Left ventricle myocardium superior (tissue), 1 donor: Measurements from ENCODE around the gene PIAS2. TPM values are rescaled to one million over a fixed set of nuclear protein-coding genes. Genes with fewer than 3 reads are reported as not detected.
A peak's percentile ranks its signal among the peaks of the same experiment; 100 is the strongest.
"Not testable (repeated sequence)": the region's sequence is repeated elsewhere in the genome, so short reads cannot be mapped to it uniquely, and the experiment has no call there.

Source experiments
- ATAC-seq: fragments of 200-7000 bp; cut with Tn5 transposase; one replicate; pipeline ENCODE4 v1.9.1; 2020; ENCODE audit warnings: mild to moderate bottlenecking, moderate library complexity
- DNase-seq: peaks from one replicate; pipeline ENCODE4 v3.0.0-alpha.2; 2020
- intact Hi-C: fragments of 100-400 bp; cut with micrococcal nuclease; formaldehyde crosslinking; loops from one replicate; pipeline ENCODE4 v1.11.0; 2022
- total RNA-seq: library from RNA; stranded (reverse); fragmentation: NEBNext Ultra II Directional; extraction: Animal tissue kit (Norgen Biotek cat#: 25700); gene quantifications from one replicate; pipeline ENCODE4 v1.2.1, GENCODE V29; 2021
- donor health status: DM: no; HTN: yes; CAD: no; lungs with severe emphysema.

The PIAS2 gene
- total RNA-seq, 1 donor from 2014 or later = 29.6 TPM

DNA sequence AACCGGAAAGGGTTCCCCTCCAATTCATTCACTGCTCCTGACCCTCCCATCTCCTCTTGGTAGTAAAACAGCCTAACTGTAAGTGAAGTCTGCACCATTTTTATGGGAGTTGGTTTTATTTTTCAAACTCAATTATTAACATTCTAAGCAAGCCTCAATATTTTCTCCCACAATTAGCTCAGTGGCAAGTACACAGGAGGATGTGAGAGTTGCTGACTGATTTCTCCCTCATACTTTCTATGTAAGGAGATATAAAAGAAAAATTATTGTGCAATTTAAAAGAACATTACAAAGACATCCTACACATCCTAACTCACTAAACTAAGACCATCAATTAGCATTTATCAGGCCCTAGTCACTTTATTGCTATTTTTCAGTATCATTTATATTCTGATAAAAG is 73.9 kb downstream of the PIAS2 start:
- DNase-seq = no peak
- no peak for ATAC-seq
- intact Hi-C loops = no loop called here

DNA sequence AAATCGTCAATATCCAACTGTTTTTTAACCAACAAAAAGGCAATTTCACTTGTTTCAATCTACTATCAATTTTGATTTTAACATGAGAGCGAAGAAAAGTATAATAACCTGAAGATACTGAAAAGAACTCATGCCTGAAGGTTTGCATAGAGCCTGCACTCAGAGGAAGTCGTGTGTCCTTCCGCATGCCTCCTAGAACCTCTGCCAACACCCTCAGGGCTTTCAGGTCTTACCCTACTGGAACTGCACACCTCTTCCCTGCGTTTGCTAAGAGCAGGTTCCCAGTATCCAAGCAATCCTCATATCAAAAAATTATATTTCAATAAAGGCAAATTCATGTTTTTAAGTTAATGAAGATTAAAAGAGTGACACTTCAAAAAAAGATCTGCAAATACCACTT is 74.7 kb downstream of the PIAS2 start:
- DNase-seq (no peak), ATAC-seq (no peak)
- intact Hi-C loops = no loop called here

GRCh38 chr18:46833899-46834298 is 83.4 kb downstream of the PIAS2 start:
- ATAC-seq (no peak), DNase-seq (no peak)
- intact Hi-C loops = no loop called here

DNA sequence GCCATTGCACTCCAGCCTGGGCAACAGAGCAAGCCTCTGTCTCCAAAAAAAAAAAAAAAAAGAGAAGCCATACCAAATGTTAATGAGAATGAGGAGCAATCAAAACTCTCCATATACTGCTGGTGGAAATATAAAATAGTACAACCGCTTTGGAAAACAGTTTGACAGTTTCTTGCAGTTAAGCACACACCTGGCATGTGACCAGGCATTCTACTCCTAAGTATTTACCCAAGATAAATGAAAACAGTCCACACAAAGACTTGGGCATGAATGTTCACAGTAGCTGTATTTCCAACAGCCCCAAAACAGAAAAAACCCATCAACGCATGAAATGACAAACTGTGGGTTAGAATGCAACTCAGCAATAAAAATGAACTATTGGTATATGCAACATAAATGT is 84.5 kb downstream of the PIAS2 start:
- intact Hi-C loops = no loop called here

DNA sequence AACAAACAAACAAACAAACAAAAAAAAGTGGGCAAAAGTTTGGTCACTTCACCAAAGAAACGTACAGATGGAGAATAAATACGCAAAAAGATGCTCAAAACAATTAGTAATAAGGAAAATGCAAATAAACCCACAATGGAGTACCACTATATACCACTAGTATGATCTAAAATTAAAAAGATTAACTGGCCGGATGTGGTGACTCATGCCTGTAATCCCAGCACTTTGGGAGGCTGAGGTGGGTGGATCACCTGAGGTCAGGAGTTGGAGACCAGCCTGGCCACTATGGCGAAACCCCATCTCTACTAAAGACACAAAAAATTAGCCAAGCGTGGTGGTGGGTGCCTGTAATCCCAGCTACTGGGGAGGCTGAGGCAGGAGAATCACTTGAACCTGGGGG is 84.9 kb downstream of the PIAS2 start:
- DNase-seq, ATAC-seq, intact Hi-C loops: not testable (repeated sequence)

More for the DNA sequence above, 84.5 kb downstream of the PIAS2 start:
- DNase-seq (no peak), ATAC-seq (no peak)

- no peak for ATAC-seq
- intact Hi-C loops = no loop called here
These were observed 85.9 kb downstream of the PIAS2 start for GRCh38 chr18:46831434-46831833.

GRCh38 chr18:46830633-46831032 is 86.7 kb downstream of the PIAS2 start:
- ATAC-seq (no peak), DNase-seq (no peak)
- intact Hi-C loops = no loop called here

More at GRCh38 chr18:46831434-46831833, 85.9 kb downstream of the PIAS2 start:
- no peak for DNase-seq

DNA sequence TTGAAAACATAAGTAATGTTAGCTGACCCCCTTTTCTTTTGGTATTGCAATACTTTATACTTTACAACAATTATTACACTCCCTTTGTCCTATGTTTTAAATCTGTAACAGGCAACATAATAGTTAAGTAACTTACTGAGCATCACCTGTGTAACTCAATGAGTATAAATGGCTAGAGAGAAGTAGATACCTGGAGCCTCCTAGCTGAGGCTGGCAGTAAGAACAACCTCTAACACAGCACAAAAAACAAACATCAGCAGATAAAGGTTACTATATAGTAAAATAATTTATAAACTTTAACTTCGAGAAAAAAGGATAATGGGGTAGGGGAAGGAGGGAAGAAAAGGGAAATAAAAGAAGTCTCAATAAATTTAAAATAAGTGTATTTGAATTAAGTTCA is 87.4 kb downstream of the PIAS2 start:
- intact Hi-C loops = no loop called here
- no peak for ATAC-seq
- no peak for DNase-seq

DNA sequence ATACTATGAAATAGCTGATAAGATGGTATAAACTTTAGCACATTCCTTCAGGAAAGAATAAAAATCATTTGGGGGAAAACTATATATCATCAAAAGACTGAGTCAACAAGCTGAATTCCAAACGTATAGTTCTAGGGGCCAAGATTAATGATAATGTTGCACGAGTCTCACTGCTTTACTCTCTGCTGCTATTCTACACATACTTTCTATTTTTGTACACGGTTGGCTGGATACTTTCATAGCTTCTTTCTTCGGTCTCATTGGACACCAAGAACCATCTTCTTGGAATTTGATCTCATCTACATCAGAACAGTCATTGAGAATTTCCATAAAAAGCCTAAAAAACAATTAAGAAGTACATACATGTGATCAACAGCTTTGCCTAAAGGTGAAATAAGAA is 87.8 kb downstream of the PIAS2 start:
- no peak for ATAC-seq
- intact Hi-C loops = no loop called here
- no peak for DNase-seq

DNA sequence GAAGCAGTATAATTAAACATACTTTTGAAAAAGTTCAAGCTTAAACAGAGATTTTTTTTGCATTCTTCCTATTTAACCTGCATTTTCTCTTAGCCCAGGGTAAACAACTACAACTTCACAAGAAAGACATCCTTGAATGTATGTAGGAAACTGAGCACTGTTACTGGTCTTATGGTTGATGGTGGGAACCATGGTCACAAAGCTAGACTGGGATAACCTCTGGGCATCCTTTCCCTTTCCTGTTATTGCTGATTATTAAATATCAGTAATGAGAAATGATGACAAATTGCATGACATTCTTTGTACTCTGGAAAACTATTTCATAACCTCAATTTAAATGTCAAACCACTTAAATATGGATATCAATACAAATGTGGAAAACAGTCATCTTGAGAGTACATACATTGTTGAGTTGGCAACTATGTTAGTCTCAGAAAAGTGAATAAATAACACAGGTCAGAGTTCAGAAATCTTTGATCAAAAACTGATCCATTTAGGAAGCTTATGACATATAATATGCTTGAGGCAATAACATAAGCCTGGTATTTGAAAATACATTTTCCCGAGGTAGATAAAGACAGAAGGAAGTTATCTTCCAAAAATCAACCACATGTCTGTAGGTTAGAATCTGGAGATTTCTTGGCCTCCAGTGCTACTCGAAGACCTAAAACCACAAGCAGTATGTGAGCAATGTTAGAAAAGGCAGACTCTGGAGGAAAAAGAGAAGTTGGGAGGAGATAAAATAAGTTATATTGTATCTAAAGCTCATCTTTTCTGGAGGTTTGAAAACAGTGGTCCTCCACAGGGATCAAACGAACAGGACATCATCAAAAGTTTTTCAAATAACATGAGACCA is 95.2 kb downstream of the PIAS2 start:
- intact Hi-C loops = no loop called here
- no peak for ATAC-seq
- no peak for DNase-seq

- intact Hi-C loops = no loop called here
- ATAC-seq (peak; percentile 94), DNase-seq (no peak)
These were observed 96.4 kb downstream of the PIAS2 start for GRCh38 chr18:46820863-46821262.

DNA sequence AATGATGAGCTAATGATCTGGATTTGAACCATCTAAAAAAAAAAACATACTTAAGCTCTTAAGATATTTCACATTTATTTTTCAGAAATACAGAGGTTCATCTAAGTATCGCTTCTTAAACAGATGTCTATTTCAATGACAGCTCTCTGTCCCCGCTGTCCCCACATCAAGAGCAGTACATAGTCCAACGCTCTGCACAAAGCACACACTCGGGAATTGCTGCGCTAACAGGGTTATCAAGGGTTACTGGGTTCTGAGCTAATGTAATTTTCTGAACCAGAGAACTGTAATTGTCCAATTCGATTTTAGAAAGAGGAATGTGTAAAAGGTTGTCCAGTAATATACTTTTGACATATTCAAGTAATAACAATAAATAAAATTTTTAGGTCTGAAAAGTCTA is 101.6 kb downstream of the PIAS2 start:
- ATAC-seq (no peak), DNase-seq (no peak)
- intact Hi-C loops = no loop called here

DNA sequence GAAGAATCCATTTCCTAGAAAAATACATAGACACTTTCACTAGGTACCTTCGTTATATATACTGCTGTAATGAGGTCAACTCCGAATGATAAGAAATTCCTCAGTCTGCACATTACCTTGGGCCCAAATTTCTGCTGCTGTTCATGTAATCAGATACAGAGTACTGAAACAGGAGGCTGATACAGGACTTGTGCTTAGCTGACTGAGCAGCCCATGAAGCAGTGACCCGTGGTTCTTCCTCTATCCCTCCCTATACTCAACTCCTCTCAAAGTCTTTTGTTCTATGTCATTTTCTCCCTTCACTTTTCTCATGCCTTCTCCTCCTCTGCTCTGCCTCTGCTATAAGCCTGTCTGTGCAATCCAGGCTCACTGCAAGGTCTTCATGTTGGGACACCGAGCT is 102.9 kb downstream of the PIAS2 start:
- intact Hi-C loops = no loop called here
- ATAC-seq (no peak), DNase-seq (no peak)

DNA sequence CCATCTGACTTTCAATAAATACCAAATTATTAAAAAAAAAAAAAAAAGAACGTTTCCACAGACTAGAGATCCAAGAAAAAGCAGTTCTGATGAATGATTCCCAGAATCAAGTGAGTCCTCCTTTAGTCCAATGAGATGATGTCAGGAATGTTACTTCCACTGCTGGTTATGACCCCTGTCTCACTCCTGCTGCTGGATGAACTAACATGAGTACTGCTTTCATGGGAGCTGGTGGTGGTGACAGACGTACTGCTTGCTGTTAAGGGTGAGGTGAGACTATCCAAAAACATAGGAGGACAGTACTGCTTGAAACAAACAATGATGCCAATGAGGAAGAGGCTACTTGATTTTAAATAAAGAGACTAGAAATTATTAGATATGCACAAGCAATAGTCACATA is 105.0 kb downstream of the PIAS2 start:
- DNase-seq (no peak), ATAC-seq (no peak)
- intact Hi-C loops = no loop called here

DNA sequence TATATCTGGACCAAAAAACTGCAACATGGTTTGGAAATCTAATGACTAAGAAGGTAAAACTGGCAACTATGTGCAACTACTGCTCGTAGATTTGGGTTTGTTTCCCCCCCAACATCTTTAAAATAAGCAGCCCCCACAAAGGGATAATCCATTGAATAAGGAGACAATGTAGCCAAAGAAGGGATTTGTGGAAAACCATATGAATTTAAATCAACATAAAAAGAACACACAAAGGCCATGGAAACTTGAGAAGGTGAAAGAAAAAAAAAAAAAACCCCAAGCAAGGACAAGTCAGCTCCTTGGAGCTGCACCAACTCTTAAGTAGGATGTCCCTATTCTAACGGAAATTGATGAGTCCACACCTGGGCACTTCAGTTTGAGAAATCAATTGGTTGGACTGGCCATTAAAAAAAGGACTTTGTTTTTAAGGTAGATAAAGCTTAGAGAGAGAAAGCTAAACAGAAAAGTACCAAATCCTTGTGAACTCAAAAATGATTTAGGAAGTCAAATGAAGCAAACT is 106.8 kb downstream of the PIAS2 start:
- DNase-seq (no peak), ATAC-seq (no peak)
- intact Hi-C loops = no loop called here

GRCh38 chr18:46809145-46809544 is 108.2 kb downstream of the PIAS2 start:
- ATAC-seq (peak; percentile 45), DNase-seq (no peak)
- intact Hi-C loops = no loop called here

- DNase-seq, intact Hi-C loops, ATAC-seq: not testable (repeated sequence)
These were observed 121.4 kb downstream of the PIAS2 start for GRCh38 chr18:46795945-46796344.

DNA sequence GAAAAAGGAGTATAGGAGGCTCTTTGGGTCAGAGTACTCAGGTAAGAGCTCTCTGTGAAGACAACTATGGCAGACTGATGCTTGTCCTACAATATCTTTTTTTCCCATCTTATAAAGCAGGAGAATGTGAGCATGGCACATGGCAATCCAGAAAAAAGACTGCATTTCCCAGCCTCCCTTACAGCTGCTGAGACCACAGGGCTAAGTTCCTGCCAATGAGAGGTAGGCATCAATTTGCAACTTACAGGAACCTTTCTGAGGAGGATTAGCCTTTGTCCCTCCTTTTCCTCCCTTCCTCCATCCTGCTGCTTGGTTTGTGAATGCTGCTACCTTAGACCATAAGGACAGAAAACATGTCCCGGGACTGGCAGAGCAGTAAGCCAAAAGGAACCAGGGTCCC is 122.7 kb downstream of the PIAS2 start:
- intact Hi-C loops = no loop called here
- ATAC-seq = no peak

DNA sequence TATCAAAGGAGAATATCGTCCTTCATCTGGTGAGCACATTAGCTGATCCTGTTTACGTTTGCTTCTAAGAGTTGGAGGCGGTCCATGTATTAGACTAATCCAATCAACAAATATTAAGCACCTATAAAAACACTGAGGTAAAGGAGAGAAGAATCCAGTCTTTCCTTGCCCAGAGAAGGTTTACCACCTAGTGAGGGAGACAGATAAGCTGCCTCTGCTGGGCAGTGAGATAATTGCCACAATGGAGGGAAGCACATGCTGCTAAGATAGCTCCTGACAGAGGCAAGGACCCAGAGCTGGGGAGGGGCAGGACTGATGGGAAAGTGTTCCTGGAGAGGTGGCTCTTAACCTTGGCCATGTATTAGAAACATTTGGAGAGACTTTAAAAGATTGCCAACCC is 123.7 kb downstream of the PIAS2 start:
- intact Hi-C loops = no loop called here
- DNase-seq (no peak), ATAC-seq (peak; percentile 47)

More for the DNA sequence above, 122.7 kb downstream of the PIAS2 start:
- no peak for DNase-seq

GRCh38 chr18:46789088-46789487 is 128.2 kb downstream of the PIAS2 start:
- ATAC-seq (no peak), DNase-seq (no peak)
- intact Hi-C loops = no loop called here

- no peak for ATAC-seq
- intact Hi-C loops = no loop called here
- DNase-seq = no peak
These were observed 129.6 kb downstream of the PIAS2 start for GRCh38 chr18:46787674-46788073.
